T-helper 17 cell (primary cell): ENCODE results near the gene WNT2B. TPM values are rescaled to one million over a fixed set of nuclear protein-coding genes. Genes with fewer than 3 reads are reported as not detected.

Experiments used
- ATAC-seq: fragments of 150-1000 bp; cut with Tn5 transposase; 2 replicates; pipeline ENCODE4 v1.10.0; 2021; ENCODE audit warnings: mild to moderate bottlenecking, moderate library complexity
- DNase-seq, 3 donors: peaks; one replicate each; pipeline versions ENCODE4 v3.0.0 to v3.0.0-alpha.2; 2020 to 2021
- H3K9me3 ChIP-seq: one replicate; pipeline ENCODE4 v1.7.0; 2013; ENCODE audit warnings: low read length, mild to moderate bottlenecking; ENCODE audit not compliant: control insufficient read depth, poor library complexity, severe bottlenecking
- H3K27ac Mint-ChIP-seq: one replicate; pipeline ENCODE4 v1.8.0; 2022; ENCODE audit warnings: mild to moderate bottlenecking, moderate library complexity, mixed read lengths
- H3K27me3 Mint-ChIP-seq: one replicate; pipeline ENCODE4 v1.8.0; 2022; ENCODE audit warnings: mixed read lengths
- H3K36me3 Mint-ChIP-seq: one replicate; pipeline ENCODE4 v1.8.0; 2022; ENCODE audit warnings: low read depth, mixed read lengths
- H3K4me1 Mint-ChIP-seq: one replicate; pipeline ENCODE4 v1.8.0; 2022; ENCODE audit warnings: mild to moderate bottlenecking, mixed read lengths
- H3K4me3 Mint-ChIP-seq: one replicate; pipeline ENCODE4 v1.8.0; 2022; ENCODE audit warnings: mild to moderate bottlenecking, moderate library complexity, mixed read lengths
- total RNA-seq, 4 donors: library from RNA in 2 of 4; stranded (reverse) in 2 of 4; gene quantifications; one replicate each; pipeline ENCODE4 v1.2.3 and lab custom pipeline; 2022 to 2026

The WNT2B gene
- total RNA-seq, 2 donors from 2014 or later, result 0.13 to 0.37 TPM

DNA sequence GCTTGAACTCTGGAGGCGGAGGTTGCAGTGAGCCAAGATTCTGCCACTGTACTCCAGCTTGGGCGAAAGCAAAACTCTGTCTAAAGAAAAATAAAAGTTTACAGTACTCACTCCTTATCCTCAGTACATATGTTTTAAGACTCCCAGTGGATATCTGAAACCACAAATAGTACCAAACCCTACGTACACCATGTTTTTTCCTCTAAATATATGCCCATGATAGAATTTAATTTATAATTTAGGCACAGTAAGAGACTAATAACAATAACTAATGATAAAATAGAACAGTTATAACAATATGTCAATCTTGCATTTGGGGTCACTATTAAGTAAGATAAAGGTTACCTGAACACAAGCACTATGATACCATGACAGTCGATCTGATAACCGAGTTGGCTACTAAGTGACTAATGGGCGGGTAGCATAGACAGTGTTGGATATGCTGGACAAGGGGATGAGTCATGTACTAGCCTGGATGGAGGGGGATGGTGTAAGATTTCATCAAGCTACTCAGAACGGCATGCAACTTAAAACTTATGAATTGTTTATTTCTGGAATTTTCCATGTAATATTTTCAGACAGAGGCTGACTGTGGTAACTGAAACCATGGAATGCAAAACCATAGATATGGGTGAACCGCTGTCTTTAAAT lies 66.5 kb downstream of the WNT2B start:
- DNase-seq (no peak), ATAC-seq (no peak)
- H3K9me3 ChIP-seq, result no peaks in the 10 kb centered on the region
- no peaks in the 10 kb centered on the region for H3K27me3 Mint-ChIP-seq
- peaks cover 6% of the 10 kb centered on the region for H3K36me3 Mint-ChIP-seq
- no peaks in the 10 kb centered on the region for H3K4me1 Mint-ChIP-seq
- no peak overlapping the region for H3K4me3 Mint-ChIP-seq
- H3K27ac Mint-ChIP-seq, result no peak overlapping the region

DNA sequence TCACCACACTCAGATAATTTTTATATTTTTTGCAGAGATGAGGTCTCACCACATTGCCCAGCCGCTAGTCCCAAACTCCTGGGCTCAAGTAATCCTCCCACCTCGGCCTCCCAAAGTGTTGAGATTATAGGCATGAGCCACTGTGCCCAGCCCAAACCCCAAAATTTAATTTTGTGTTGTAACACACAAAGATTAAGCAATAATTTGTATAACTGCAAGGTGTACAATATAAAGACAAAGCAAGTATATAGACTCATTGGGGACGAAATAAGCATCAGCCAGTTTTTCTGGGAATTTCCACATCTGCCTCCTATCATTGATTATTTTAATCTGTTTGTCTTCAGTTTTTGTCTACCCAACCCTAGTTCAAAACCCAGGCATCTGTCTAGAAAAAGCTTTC lies 67.5 kb downstream of the WNT2B start:
- H3K36me3 Mint-ChIP-seq, result peaks cover 6% of the 10 kb centered on the region
- no peak overlapping the region for H3K4me3 Mint-ChIP-seq
- no peaks in the 10 kb centered on the region for H3K9me3 ChIP-seq
- no peak for DNase-seq
- no peaks in the 10 kb centered on the region for H3K27me3 Mint-ChIP-seq
- H3K4me1 Mint-ChIP-seq, result no peaks in the 10 kb centered on the region
- ATAC-seq, result no peak
- no peak overlapping the region for H3K27ac Mint-ChIP-seq

Other genes starting within 250 kb of the WNT2B start
- under 1 TPM; 0.45 to 0.91 TPM for gene CTTNBP2NL, start 112.8 kb upstream of the WNT2B start, total RNA-seq
- gene ST7L, start 110.2 kb downstream of the WNT2B start, total RNA-seq, result 10 to 100 TPM; 18.0 to 21.2 TPM
- gene CAPZA1, start 110.9 kb downstream of the WNT2B start, total RNA-seq, result 100 to 1,000 TPM; 203 to 224 TPM
- gene MOV10, start 165.7 kb downstream of the WNT2B start, total RNA-seq, result 10 to 100 TPM; 72.5 to 72.7 TPM
- 10 to 100 TPM; 16.9 to 34.4 TPM for gene RHOC, start 198.2 kb downstream of the WNT2B start, total RNA-seq
- under 1 TPM; 0.20 to 0.42 TPM for gene PPM1J, start 206.4 kb downstream of the WNT2B start, total RNA-seq